NCI-H1417 treated with DMSO at 0.1 percent for 48 hours (cell line): Measurements from ENCODE around the gene EML6.
"Not testable (repeated sequence)": the region's sequence is repeated elsewhere in the genome, so short reads cannot be mapped to it uniquely, and the experiment has no call there.

Experiments
- DNase-seq: peaks from one replicate; lab custom pipeline; 2025; lab: John Stamatoyannopoulos, UW

The EML6 gene

DNA sequence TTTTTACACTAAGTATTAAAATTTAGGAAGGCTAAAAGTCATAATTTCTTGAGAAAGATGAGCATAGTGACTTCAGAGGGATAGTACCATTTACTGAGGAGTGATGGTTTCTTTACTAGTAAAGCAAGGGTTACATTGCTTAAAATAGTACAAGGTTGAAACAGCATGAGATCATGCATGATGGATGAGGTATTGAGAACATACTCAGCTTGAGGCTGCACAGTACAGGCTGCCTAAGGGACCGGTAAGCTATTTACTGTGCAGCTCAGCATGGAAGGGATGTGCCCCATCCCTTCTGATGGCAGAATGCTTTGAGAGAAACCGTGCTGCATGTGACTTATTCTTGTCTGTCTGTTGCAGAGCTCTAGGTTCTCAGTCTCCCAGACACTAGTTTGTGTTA, 122.1 kb downstream of the EML6 start:
- DNase-seq: no peak

DNA sequence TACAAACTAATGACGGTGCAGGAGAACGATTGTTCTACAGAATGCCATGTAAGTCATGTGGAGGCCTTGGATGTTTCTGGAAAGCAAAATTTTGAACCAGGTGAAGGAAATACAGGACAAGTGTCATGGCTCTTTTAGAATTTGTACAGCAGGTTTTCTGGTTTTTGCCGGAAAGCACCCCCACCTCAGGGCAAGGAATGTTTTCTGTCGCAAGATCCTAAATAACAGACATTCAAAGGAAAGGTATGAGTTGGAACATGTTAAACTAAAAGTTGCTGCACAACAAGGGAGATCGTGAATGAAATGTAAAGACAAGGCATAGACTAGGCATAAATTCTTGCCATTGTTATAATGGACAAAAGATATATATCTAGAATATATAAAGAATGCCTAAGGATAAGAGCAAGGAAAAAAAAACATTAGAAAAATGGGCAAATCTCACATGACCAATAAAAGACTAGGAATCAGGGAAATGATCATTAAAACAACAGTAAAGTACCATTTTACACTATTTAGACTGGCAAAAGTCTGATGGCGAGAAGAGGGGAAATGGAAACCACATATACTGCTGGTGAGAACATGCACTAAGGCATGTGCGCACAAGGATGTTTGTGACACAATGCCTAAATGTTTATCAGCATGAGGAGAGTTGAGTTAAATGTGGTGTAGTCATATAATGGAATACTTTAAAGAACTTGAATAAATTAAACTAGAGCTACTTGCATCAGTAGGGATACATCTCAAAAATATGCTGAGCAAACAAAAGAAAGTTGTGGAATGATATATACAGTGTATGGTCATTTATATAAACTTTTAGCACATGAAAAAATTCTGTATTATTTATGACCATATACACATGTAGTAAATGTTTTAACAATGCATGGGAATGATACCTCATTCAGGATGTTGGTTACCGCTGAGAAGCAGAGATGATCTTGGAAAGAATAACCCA, 127.0 kb downstream of the EML6 start:
- DNase-seq: no peak

DNA sequence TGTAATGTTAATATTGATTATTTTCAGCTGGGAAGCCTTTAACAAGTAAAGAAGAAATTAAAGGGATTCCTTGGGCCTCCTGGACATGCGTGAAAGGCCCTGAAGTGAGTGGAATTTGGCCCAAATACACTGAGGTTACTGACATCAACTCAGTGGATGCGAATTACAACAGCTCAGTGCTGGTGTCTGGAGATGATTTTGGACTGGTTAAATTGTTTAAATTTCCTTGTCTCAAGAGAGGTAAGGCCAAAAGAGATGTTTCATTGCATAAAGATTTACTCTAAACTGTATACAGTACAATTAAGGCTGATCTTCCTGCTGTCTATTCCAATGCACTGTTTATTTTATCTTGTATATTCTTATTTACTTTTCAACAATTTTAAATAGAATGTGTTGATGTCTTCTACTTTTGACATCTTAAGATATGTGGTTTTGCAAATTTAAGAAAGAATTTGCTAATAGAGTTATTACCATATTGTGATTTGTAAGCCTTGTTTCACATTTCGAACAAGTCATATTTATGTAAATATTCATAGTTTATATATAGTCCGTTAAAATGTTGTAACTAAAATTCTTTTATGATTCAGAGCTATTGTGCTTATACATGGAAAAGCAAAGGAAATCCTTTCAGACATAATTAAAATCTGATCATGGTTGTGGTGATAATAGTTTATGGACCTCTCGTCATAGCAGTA, 130.3 kb downstream of the EML6 start:
- DNase-seq: no peak

DNA sequence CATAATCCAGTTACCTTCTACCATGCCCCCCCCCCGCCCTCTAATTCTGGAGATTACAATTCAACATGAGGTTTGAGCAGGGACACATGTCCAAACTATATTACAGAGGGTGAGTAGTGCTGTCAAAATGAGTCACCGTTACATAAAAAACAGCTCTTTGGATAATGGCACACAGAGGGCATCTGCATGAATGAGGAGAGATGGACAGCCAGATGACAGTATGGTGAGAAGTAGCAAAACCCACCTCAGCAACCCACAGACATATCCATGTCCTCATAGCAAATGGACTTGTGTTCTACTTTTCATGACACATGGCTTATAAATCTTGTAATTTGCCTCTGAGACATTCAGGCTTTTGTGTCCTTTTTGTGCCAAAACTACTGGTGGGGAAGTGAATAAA, 132.0 kb downstream of the EML6 start:
- DNase-seq: no peak

DNA sequence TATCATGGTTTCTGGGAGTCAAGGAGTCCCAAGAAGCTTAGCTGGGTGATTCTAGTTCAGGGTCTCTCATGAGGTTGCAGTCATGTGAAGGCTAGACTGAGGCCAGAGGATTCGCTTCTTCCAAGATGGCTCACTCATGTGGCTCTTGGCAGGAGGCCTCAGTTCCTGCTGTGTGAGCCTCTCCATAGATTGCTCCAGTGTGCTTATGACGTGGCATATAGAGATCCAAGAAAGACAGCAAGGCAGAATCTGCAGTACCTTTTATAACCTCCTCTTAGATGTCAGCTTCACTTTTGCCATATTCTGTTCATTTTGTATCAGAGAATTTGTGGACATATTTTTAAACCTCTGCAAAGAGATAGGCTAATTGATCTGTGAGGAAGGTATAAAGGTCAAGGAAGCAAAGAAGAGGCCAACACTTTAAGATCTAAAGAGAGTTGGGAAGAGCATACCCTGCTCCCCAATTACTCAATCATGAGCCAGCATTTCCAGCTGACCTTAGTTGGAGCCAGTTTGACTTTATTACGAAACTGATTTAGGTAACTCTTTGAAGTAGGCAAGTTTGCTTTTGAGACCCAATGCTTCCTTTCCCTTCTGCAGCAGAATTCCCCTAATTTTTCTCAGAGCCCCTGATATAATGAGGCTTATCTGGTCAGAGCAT, 134.7 kb downstream of the EML6 start:
- no peak for DNase-seq

DNA sequence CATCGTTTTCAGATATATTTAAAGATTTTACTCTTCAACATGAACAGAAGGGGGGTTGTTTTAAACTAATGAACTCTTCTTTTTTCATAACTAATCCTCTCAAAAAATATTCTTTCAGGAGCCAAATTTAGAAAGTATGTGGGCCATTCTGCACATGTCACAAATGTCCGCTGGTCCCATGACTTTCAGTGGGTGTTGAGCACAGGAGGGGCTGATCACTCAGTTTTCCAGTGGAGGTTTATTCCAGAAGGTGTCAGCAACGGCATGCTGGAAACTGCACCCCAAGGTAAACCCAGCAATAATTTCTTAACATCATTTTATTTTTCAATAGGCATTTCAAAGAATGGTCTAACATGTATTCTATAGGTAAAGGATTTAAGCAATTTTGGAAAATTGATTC, 136.0 kb downstream of the EML6 start:
- DNase-seq: no peak

DNA sequence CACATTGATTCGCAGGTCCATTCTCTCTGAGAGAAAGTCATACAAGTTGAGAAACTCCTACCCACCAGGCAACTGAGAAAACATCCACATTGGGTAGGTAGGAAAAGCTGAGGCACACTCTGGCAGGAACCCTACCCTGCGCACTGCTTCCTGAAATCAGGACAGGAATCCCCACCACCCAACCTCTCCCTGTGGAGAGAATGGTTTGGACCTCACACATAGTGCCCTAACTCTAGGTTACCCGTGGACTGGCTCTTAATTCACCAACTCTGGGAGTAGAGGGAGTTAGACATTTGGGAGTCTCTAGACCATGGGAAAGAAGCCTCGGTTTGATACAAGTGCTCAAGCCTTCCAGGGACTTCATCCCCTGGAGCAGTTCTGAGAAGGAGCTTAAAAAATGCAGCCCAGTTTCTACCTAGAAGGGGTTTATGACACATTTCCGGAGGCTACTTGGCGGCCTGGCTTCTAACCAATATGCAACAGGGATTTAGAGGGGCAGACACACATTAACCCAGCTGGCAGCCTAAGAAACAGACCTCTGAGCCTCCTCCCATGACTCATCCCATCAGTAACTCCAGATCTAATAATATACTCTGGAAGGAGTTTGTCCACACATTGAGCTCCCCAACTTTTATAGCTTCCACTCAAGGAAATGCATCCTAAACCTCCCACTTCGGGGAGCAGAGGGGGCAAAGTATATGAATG, 136.7 kb downstream of the EML6 start:
- no peak for DNase-seq

DNA sequence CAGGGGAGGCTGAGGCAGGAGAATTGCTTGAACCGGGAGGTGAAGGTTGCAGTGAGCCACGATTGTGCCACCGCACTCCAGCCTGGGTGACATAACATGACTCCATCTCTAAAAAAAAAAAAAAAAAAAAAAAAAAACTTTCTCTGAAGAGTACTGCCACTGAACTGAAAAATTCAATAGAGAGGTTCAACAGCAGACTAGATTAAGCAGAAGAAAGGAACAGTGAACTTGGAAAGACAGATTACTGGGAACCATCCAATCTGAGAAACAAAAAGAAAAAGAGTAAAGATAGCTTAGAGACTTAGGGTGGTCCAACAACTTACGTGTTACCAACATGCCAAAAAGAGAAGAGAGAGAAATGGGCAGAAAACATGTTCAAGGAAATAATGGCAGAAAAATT, 138.8 kb downstream of the EML6 start:
- DNase-seq: no peak

DNA sequence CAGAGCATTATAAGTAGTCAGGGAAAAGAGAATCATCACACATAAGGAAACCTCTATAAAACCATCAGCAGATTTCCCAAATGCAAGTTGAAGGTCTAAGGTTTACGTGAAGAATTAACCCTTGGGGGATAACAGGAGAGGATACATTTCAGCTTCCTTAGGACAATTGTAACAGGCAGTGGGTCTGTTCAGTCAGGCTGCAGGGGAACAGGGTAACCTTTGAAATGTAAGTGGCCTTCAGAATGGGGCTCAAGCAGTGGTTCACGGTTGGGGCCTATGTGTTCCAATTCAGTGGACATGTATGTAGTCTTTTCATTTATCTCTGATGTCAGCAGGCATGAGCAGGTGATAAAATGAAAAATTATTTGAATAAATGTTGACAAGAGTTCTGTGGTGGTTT, 139.3 kb downstream of the EML6 start:
- DNase-seq: no peak

DNA sequence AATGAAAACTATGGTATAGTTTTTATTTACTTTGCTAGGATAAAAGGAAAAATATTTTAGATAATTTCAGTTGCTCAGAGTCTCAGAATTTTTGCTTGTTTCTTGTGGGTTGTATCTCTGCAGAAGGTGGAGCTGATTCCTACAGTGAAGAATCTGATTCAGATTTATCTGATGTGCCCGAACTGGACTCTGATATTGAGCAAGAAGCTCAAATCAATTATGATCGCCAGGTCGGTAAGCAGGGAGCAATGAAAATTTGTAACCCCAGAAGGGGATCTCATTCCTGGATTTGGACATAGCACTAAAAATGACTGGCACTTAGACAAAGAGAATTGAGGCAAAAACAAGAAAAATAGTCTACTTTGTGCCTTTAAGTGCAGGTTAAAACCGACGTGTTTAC, 140.2 kb downstream of the EML6 start:
- no peak for DNase-seq

DNA sequence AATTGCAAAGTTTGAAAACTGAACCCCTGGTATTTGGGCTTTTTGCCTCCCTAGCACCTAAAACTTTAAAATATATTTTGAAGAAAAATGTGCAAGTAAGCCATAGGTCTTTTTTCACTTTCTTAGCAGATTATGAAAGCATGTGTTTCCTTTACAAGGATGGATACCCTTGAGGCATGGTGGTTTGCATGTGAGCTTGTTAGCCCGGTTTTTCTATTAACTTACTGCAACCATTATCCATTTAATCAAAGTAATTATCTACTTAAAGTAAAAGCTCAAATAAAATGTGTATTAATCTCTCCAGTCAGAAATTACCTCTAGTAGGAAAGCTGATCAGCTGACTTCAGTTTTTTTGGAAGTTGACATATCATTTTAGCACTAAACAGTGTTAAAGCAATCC, 140.6 kb downstream of the EML6 start:
- no peak for DNase-seq

DNA sequence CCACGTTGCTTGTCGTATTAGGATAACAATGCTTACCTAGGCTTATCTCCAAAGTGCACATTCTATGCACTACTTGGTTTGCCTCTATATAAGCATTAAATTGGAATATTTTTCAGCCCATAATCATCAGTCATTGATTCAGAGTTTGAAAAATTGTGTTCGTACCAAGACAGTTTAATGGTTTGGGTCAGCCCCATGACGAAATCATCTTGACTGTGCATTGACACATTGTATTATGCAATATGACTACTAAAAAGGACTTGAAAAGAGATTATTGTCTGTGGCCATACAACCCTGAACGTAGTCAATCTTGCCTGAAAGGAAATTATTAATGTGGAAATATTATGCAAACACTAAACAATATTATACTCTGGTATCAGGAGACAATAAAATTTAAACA, 141.3 kb downstream of the EML6 start:
- no peak for DNase-seq

DNA sequence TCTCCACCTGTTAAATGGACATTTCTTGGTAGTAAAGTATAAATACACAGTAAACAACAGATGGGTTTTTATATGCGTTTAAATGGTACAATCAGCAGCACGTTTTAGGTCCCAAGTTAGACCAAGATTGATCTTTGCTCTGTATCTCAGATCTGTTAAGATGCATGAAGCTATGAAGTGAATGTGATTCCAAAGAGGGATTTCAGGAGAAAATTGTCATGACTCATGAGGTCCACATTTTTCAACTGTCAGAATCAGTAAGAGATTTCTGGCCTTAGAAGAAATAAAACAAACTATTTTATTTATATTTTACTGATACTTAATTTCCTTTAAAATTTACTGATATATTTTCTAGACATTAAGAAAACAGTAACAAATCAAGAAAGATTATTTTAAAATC, 142.7 kb downstream of the EML6 start:
- no peak for DNase-seq

DNA sequence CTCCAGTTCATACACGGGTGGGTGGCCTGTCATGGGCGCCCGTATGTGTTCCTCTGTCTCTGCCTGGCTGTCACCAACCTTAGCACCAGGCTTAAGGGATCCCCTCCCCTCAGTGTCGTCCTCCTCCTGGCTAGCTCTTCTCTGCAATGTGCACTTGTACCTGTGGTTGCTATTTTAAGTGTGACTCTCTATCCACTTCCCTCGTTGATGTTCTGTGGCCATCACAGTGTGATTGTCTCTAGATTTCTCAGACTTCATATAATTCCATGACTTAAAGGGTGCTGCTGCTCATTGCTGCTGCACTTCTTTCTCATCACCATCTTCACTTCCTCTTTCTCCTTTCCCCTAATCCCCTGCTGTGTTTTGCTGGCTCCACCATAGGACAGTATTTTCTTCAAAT, 143.4 kb downstream of the EML6 start:
- DNase-seq: no peak

DNA sequence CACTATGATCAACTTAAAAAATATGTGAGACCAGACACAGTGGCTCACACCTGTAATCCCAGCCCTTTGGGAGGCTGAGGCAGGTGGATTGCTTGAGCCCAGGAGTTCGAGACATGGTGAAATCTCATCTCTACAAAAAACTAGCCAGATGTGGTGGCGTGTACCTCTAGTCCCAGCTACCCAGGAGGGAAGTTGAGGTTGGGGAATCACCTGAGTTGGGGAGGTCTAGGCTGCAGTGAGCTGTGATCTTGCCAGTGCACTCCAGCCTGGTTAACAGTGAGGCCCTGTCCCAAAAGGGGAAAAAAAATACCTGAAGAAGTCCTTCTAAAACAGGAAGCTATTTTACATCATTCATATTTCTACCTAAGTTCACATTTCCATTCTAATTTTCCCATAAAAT, 144.0 kb downstream of the EML6 start:
- DNase-seq: no peak

DNA sequence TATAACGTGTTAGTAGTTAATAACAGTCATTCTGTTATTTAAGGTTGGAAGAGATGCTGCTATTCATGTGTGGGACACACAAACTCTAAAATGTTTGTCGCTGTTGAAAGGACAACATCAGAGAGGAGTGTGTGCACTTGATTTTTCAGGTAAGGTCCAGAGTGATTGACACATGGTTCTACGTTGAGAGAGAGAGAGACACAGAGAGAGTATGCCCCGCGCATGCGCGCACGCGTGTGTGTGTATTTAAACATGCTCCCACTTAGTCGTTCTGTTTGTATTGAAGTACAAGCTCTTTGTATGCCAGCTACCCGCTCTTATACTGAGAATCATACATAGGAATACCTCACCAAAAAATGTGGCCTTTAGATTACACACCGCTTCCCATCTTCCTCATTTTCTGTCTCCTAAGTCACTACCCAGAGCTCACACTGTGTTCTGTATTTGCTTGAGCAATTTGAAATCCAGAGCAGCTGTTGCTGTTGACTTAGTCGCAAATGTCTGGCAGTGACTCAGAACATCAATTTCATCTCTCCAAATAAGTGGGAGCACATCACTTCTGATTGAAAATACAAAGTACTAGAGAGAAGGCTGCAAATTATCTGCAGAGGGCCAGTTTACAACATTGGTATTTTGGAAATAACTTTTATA, 148.1 kb downstream of the EML6 start:
- peak; percentile 92 for DNase-seq

DNA sequence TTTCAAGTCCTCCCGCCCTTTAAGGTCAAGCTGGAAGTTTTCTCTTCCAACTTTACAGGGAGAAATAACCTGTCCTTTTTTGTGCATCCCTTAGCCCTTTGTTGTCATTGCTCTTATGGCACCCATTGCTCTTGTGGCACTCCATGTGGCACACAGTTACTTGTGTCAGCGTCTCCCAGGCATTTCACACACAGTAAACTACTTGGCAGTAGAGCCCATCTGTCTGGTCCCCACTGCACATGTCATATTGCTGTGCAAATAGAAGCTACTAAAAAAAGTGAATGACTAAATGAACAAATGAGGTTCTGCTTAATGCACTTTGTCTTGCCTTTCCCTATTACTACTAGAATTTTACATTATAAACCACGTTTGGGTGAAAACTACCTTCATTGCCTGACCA, 149.3 kb downstream of the EML6 start:
- DNase-seq: no peak

DNA sequence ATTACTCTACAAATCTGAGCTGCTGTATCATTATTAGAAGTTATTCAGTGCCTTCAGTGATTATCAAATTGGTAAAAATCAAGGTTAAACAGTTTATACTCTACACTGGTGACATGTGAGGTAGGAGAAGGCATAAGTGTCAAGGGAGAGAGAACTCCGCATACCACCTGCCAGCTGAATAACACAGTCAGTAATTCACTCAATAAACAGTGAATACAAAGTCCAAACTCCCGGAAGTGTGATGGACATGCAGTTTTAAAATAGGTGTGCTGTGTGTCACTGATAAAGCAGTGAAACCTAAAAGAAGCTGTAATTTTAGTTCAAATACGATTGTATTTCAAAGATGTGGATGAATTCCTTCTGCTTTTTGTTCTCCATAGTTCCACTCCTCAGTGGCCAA, 149.8 kb downstream of the EML6 start:
- DNase-seq: not testable (repeated sequence)

DNA sequence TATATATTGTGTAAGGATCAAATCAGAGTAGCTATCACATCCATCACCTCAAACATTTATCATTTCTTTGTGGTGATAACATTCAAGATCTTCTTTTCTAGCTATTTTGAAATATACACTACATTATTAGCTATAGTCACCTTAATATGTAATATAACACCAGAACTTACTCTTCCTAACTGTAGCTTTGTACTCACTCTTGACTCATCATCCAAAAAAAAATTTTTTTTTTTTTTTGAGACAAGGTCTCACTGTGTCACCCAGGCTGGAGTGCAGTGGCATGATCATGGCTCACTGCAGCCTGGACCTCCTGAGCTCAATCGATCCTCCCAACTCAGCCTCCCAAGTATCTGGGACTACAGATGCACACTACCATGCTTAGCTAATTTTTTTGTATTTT, 153.3 kb downstream of the EML6 start:
- DNase-seq: no peak

DNA sequence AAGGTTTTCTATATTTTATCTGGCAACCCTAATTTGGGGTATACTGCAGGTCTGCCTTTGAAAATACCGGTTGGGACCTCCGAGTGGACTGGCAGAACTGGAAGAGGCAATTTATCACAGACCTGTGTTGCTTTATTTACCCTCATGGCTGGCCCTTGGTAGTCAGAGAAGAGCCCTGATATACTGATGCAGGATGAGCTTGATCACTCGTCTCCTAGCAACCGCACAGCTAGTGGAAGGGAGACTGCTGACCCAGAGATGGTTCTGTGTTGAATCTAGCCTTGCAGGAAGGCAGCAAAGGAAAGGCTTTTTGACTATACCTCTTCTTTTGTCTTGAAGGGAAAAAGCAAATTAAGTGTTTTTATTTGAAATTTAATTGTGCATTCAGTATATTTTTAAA, 154.7 kb downstream of the EML6 start:
- DNase-seq: peak; percentile 78

DNA sequence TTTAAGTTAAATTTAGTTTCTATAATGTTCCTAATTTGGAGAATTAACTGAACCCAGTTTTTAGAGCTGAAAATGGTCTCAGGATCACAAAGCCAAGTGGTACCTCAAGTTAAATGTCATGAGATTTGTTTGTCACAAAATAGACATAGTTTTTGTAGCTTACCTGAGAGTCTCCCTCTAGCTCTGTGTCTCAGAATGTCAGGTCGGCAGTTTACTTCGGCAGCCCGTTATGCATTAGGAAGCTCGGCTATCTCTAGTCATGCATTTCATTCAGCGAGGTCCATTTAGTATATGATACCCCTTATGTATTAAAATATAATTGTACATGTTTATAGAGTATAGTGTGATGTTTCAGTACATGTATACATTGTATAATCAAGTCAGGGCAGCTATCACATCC, 155.6 kb downstream of the EML6 start:
- DNase-seq: no peak
